Stomach (tissue), 4 donors: ENCODE results near the gene PCDHGA6.

ENCODE experiments used
- CTCF ChIP-seq, 7 experiments: fragments of 450-650 bp in 4 of 7; fragments of 200-600 bp in 3 of 7; sonication (generic) in 3 of 7; IDR thresholded peaks; one replicate each; pipeline ENCODE4 v1.5.1; 2016 to 2019; ENCODE audit warnings: antibody characterized with exemption in 7 of 7, control low read depth in 2 of 7, mild to moderate bottlenecking in 1 of 7
- EP300 ChIP-seq: sonication (generic); formaldehyde crosslinking; IDR thresholded peaks from one replicate; pipeline ENCODE4 v1.6.1; 2017; ENCODE audit warnings: antibody characterized with exemption
- POLR2A ChIP-seq, 4 donors: fragments of 450-650 bp; IDR thresholded peaks; one replicate each; pipeline ENCODE4 v1.6.1; 2016; ENCODE audit warnings: antibody characterized with exemption in 4 of 4, control low read depth in 2 of 4, mild to moderate bottlenecking in 1 of 4, moderate library complexity in 1 of 4
- POLR2AphosphoS5 ChIP-seq, 3 donors: sonication (generic); formaldehyde crosslinking; IDR thresholded peaks; one replicate each; pipeline ENCODE4 v1.6.1; 2016; ENCODE audit warnings: antibody characterized with exemption in 3 of 3

DNA sequence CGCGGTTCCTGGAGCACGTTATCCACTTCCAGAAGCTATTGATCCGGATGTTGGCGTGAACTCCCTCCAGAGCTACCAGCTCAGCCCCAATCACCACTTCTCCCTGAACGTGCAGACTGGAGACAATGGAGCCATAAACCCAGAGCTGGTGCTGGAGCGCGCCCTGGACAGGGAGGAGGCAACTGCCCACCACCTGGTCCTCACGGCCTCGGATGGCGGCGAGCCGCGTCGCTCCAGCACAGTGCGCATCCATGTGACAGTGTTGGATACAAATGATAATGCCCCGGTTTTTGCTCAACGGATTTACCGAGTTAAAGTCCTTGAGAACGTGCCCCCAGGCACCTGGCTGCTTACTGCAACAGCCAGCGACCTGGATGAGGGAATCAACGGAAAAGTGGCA is 29.7 kb downstream of the PCDHGA6 start:
- TF ChIP-seq POLR2AphosphoS5 (IDR thresholded peaks at IDR 0.05) (no peak), CTCF (IDR thresholded peaks at IDR 0.05) (no peak), EP300 (no peak), POLR2A (IDR thresholded peaks at IDR 0.05) (no peak)
